Mammary epithelial cell (primary cell): Measurements from ENCODE around the gene BCL2L15.

Source experiments
- EZH2 ChIP-seq: IDR thresholded peaks from 2 replicates; pipeline ENCODE4 v1.6.1; 2012; ENCODE audit warnings: low read length, inconsistent platforms, borderline replicate concordance
- TF ChIP-seq, protein P1 (sequence below), 2 donors: IDR thresholded peaks in 1 of 2; conservative IDR thresholded peaks in 1 of 2; 2 replicates each; pipeline ENCODE4 v1.5.1; 2011 to 2012; ENCODE audit warnings: inconsistent platforms in 2 of 2, low read length in 2 of 2, mild to moderate bottlenecking in 2 of 2, control low read depth in 1 of 2, low read depth in 1 of 2; ENCODE audit not compliant: insufficient read depth in 1 of 2; ENCODE audit errors: extremely low read depth in 1 of 2

DNA sequence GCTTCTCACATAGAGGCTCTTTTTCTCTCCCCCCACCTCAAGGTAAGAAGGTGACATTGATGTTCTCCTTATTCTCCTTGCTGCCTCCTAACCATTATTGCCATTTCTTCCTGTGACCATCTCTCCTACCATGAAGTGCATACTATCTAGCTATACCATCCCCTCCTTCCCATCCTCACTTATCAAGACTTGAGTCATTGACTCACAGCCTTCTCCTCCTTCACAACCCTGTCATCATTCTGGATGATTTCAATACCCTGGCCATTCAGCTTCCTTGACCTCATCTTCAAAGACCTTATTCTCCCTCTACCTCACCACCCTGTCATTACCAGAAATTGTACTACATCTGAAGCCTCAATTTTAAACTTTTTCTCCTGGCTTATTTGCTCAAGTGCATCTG, 30.9 kb upstream of the BCL2L15 start:
- TF ChIP-seq, protein P1, sequence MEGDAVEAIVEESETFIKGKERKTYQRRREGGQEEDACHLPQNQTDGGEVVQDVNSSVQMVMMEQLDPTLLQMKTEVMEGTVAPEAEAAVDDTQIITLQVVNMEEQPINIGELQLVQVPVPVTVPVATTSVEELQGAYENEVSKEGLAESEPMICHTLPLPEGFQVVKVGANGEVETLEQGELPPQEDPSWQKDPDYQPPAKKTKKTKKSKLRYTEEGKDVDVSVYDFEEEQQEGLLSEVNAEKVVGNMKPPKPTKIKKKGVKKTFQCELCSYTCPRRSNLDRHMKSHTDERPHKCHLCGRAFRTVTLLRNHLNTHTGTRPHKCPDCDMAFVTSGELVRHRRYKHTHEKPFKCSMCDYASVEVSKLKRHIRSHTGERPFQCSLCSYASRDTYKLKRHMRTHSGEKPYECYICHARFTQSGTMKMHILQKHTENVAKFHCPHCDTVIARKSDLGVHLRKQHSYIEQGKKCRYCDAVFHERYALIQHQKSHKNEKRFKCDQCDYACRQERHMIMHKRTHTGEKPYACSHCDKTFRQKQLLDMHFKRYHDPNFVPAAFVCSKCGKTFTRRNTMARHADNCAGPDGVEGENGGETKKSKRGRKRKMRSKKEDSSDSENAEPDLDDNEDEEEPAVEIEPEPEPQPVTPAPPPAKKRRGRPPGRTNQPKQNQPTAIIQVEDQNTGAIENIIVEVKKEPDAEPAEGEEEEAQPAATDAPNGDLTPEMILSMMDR (conservative IDR thresholded peaks at IDR 0.05 in 1 of 2, IDR thresholded peaks at IDR 0.05 in 1 of 2; ENCODE audit: extremely low read depth in 1 of 2, insufficient read depth in 1 of 2, low read depth in 1 of 2, low read length in 2 of 2): no peak
- TF ChIP-seq EZH2: no peak
